Peyer's patch (tissue), 4 donors: ENCODE results near the gene STC2. TPM values are rescaled to one million over a fixed set of nuclear protein-coding genes. Genes with fewer than 3 reads are reported as not detected.

Source experiments
- DNase-seq, 3 donors: peaks; one replicate each; pipeline ENCODE4 v3.0.0-alpha.2; 2017 to 2019
- H3K27ac ChIP-seq, 4 donors: fragments of 200-600 bp; sonication (generic); one replicate each; pipeline ENCODE4 v1.5.1; 2016 to 2019
- H3K27me3 ChIP-seq, 2 donors: fragments of 200-600 bp; sonication (generic); one replicate each; pipeline ENCODE4 v1.5.1; 2019
- H3K36me3 ChIP-seq, 3 donors: fragments of 200-600 bp; sonication (generic); one replicate each; pipeline ENCODE4 v1.5.1; 2016 to 2019
- H3K4me1 ChIP-seq, 4 donors: fragments of 200-600 bp; sonication (generic); one replicate each; pipeline ENCODE4 v1.5.1; 2016 to 2019
- H3K4me3 ChIP-seq, 4 donors: fragments of 200-600 bp; sonication (generic); 1 replicate in 3 of 4; 2 replicates in 1 of 4; pipeline ENCODE4 v1.5.1; 2016 to 2019; ENCODE audit warnings: mild to moderate bottlenecking in 1 of 4
- H3K9me3 ChIP-seq, 4 donors: fragments of 200-600 bp; sonication (generic); one replicate each; pipeline ENCODE4 v1.5.1; 2016 to 2019; ENCODE audit warnings: mild to moderate bottlenecking in 1 of 4
- POLR2A ChIP-seq, 2 donors: fragments of 450-650 bp; IDR thresholded peaks; one replicate each; pipeline ENCODE4 v1.5.1; 2017; ENCODE audit warnings: antibody characterized with exemption in 2 of 2, mild to moderate bottlenecking in 2 of 2, moderate library complexity in 2 of 2
- total RNA-seq, 4 donors: library from RNA; depleted of rRNA; stranded (reverse); fragments of >200 nt; gene quantifications; one replicate each; pipeline ENCODE4 v1.1.0, GENCODE V29; 2016
- TF ChIP-seq, protein P1 (sequence below), 6 experiments: fragments of 450-650 bp in 4 of 6; fragments of 200-600 bp in 2 of 6; sonication (generic) in 1 of 6; IDR thresholded peaks; one replicate each; pipeline ENCODE4 v1.5.1; 2017 to 2019; ENCODE audit warnings: antibody characterized with exemption in 6 of 6, mild to moderate bottlenecking in 3 of 6, moderate library complexity in 1 of 6

STC2 gene
- total RNA-seq, 4 donors from 2014 or later: 0.83 to 3.8 (median 1.7) TPM

DNA sequence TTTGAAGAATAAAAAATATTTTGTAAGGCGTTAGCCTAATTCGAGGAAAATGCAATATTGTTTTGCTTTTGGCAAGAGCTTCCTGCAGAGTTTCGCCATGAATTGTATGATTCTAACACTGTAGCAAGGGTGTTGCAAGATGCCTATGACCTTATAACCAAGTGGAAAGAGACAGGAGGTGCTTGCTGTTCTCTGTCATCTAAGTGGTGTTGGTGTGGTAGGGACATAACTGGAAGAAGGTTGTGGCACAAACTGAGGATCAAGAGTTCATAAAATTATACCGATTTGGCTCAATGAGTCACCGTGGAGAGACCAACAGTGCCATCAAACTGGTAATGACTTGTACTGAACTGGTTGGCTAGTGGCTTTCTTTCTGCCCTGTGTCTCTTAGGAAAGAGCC, 6.3 kb downstream of the STC2 start:
- Histone ChIP-seq H3K4me1 (peaks cover 0 to 2% (median 0%) of the 10 kb centered on the region in 4 donors), H3K27ac (no peak overlapping the region), H3K27me3 (no peaks in the 10 kb centered on the region), H3K36me3 (no peaks in the 10 kb centered on the region), H3K4me3 (no peak overlapping the region), H3K9me3 (no peaks in the 10 kb centered on the region)
- DNase-seq: no peak
- TF ChIP-seq, protein P1, sequence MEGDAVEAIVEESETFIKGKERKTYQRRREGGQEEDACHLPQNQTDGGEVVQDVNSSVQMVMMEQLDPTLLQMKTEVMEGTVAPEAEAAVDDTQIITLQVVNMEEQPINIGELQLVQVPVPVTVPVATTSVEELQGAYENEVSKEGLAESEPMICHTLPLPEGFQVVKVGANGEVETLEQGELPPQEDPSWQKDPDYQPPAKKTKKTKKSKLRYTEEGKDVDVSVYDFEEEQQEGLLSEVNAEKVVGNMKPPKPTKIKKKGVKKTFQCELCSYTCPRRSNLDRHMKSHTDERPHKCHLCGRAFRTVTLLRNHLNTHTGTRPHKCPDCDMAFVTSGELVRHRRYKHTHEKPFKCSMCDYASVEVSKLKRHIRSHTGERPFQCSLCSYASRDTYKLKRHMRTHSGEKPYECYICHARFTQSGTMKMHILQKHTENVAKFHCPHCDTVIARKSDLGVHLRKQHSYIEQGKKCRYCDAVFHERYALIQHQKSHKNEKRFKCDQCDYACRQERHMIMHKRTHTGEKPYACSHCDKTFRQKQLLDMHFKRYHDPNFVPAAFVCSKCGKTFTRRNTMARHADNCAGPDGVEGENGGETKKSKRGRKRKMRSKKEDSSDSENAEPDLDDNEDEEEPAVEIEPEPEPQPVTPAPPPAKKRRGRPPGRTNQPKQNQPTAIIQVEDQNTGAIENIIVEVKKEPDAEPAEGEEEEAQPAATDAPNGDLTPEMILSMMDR (IDR thresholded peaks at IDR 0.05): no peak

DNA sequence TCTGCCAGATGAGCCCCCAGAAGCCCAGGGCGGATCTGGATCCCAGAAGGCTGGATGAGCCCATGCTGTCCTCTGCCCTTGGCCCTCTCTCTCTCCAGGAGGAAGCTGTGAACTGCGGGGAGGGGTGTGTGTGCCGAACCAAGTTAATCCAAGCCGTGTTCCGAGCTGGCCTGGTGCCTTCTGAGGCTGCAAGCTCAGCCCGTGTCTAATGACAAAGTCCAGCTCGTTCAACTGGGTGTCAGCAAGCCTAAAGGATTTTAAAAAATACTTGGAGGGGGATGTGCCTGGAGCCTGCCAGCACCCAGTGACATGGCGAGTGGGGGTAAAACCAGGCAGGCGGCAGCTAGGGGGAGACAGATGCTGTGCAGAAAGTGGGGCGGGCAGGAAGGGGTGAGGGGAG, 8.0 kb downstream of the STC2 start:
- peak overlapping the region in 1 of 4 donors; percentile 3 for H3K27ac ChIP-seq
- no peak for DNase-seq
- no peaks in the 10 kb centered on the region for H3K9me3 ChIP-seq
- H3K4me1 ChIP-seq: no peaks in the 10 kb centered on the region
- TF ChIP-seq, protein P1 (IDR thresholded peaks at IDR 0.05): no peak
- no peak for TF ChIP-seq POLR2A (IDR thresholded peaks at IDR 0.05)
- H3K4me3 ChIP-seq: no peak overlapping the region
- no peaks in the 10 kb centered on the region for H3K36me3 ChIP-seq
- H3K27me3 ChIP-seq: no peaks in the 10 kb centered on the region

DNA sequence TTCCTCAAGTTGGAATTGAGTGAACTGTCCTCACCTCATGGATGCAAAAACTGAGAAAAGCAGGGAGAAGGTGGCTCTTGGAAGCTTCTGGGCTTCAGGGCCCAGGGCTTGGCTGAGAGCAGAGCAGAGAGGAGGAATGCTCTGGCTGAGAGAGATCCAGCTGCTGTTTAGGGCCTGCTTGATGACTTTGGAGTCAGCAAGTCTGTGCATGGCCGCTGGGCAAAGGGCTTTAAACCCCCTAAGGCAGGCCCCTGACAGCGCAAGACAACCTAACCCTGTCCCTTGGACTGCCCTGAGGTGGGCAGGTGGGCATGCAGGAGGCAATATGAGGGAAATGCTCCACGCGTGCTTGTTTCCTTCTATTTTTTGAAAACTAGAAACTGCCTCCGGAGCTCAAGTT, 8.6 kb downstream of the STC2 start:
- H3K36me3 ChIP-seq: no peaks in the 10 kb centered on the region
- H3K4me3 ChIP-seq: no peak overlapping the region
- H3K4me1 ChIP-seq: no peaks in the 10 kb centered on the region
- H3K27ac ChIP-seq: peak overlapping the region in 1 of 4 donors; percentile 3
- no peak for TF ChIP-seq POLR2A (IDR thresholded peaks at IDR 0.05)
- TF ChIP-seq, protein P1 (IDR thresholded peaks at IDR 0.05): no peak
- no peaks in the 10 kb centered on the region for H3K9me3 ChIP-seq
- no peak for DNase-seq
- H3K27me3 ChIP-seq: no peaks in the 10 kb centered on the region

DNA sequence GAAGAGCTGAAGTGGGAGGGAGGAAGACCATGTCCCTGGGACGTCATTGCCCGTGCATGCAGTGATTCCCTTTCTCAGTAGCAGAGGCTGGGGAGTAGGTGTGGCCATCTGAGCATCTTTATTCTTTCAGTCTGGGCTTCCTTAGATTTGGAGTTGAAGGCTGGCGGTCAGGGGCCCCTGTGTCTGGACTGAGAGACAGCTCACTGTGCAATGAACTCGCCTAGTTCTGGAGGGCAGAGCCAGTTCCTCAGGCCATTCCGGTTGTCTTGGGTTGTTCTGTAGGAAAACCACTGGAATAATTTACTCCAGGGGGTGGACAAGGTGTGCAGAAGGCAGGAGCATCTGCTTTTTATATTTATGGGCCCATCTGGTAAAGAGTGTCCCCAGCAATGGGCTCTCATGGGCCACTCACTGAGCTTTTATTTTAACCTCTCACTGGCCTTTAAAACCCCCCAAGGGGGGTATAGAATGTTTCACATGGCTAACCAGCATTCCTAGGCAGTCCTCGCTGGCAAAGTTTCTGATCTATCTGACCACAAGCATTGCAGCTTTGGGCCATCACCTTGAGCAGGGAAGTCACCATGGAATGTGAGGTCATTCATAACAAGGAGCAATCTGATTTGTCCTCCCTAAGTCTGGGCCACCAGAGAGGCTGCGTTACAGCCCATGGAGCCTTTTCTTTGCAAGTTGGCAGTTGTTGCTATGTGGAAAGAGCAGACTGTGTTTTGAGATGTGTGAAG, 9.2 kb downstream of the STC2 start:
- peak overlapping the region in 1 of 4 donors; percentile 3 for H3K27ac ChIP-seq

DNA sequence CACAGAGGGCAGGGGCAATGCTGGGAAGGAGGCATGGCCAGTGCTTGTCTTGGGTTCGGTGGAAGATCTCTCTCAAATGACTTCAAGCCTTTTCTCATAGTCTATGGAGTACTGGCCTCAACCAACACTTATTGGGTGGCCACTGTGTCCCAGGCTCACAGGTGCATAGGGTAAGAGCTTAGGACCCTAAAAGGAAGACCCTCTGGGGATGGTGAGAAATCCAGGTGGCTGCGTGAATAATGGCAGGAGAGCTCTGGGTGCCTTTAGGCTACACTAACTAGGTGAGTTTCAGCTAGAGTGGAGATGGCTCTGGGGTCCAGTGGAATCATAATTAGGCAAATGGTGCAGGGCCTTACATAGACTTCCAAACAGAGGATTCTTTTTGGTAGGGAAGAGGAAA, 9.9 kb downstream of the STC2 start:
- no peak for TF ChIP-seq POLR2A (IDR thresholded peaks at IDR 0.05)
- TF ChIP-seq, protein P1 (IDR thresholded peaks at IDR 0.05): no peak
- Histone ChIP-seq H3K27ac (no peak overlapping the region), H3K4me1 (no peaks in the 10 kb centered on the region), H3K36me3 (no peaks in the 10 kb centered on the region), H3K9me3 (no peaks in the 10 kb centered on the region), H3K27me3 (no peaks in the 10 kb centered on the region), H3K4me3 (no peak overlapping the region)
- no peak for DNase-seq

More for the DNA sequence above, 9.2 kb downstream of the STC2 start:
- no peak for DNase-seq
- H3K9me3 ChIP-seq: no peaks in the 10 kb centered on the region
- TF ChIP-seq, protein P1 (IDR thresholded peaks at IDR 0.05): no peak
- no peak for TF ChIP-seq POLR2A (IDR thresholded peaks at IDR 0.05)
- H3K36me3 ChIP-seq: no peaks in the 10 kb centered on the region
- H3K4me3 ChIP-seq: no peak overlapping the region
- H3K4me1 ChIP-seq: no peaks in the 10 kb centered on the region
- no peaks in the 10 kb centered on the region for H3K27me3 ChIP-seq
